ENCODE measurements around the gene SCP2.

Gene SCP2

GRCh38 chr1:52887483-52887882 lies 39.6 kb upstream of the SCP2 start:
- no peaks in the 10 kb centered on the region for H3K27me3 ChIP-seq (ENCODE audit: insufficient read depth, low read length)
- H3K27ac ChIP-seq (ENCODE audit: low read depth, low read length, poor library complexity, severe bottlenecking), result no peak overlapping the region
- H3K36me3 ChIP-seq (ENCODE audit: insufficient read depth, low read length), result peaks cover 26% of the 10 kb centered on the region
- no peaks in the 10 kb centered on the region for H4K20me1 ChIP-seq (ENCODE audit: insufficient read depth, low read length)
- H3K4me3 ChIP-seq (ENCODE audit: low read depth, low read length, poor library complexity, severe bottlenecking), result no peak overlapping the region
- TF ChIP-seq, protein P1, sequence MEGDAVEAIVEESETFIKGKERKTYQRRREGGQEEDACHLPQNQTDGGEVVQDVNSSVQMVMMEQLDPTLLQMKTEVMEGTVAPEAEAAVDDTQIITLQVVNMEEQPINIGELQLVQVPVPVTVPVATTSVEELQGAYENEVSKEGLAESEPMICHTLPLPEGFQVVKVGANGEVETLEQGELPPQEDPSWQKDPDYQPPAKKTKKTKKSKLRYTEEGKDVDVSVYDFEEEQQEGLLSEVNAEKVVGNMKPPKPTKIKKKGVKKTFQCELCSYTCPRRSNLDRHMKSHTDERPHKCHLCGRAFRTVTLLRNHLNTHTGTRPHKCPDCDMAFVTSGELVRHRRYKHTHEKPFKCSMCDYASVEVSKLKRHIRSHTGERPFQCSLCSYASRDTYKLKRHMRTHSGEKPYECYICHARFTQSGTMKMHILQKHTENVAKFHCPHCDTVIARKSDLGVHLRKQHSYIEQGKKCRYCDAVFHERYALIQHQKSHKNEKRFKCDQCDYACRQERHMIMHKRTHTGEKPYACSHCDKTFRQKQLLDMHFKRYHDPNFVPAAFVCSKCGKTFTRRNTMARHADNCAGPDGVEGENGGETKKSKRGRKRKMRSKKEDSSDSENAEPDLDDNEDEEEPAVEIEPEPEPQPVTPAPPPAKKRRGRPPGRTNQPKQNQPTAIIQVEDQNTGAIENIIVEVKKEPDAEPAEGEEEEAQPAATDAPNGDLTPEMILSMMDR (IDR thresholded peaks at IDR 0.05; ENCODE audit: low read length), result no peak
- no peak for TF ChIP-seq EZH2 (IDR thresholded peaks at IDR 0.05; ENCODE audit: borderline replicate concordance, low read length)
- H3K9me3 ChIP-seq (ENCODE audit: low read length), result peaks cover 1% of the 10 kb centered on the region; the same call in 1 of the 2 replicates
- no peak overlapping the region for H2AFZ ChIP-seq (ENCODE audit: low read length)
- no peaks in the 10 kb centered on the region for H3K79me2 ChIP-seq (ENCODE audit: insufficient read depth, low read length)
- no peak overlapping the region for H3K9ac ChIP-seq (ENCODE audit: low read length)
- no peak overlapping the region for H3K4me2 ChIP-seq (ENCODE audit: low read length)
- no peaks in the 10 kb centered on the region for H3K9me2 ChIP-seq (ENCODE audit: low read depth, low read length)
- no peaks in the 10 kb centered on the region for H3K4me1 ChIP-seq (ENCODE audit: insufficient read depth, low read length, severe bottlenecking)
- H3F3A ChIP-seq (ENCODE audit: insufficient read depth, low read length), result no peaks in the 10 kb centered on the region

- Histone ChIP-seq H3K27ac (ENCODE audit: low read depth, low read length, poor library complexity, severe bottlenecking) (no peak overlapping the region), H3K4me1 (ENCODE audit: insufficient read depth, low read length, severe bottlenecking) (no peaks in the 10 kb centered on the region)
- TF ChIP-seq EZH2 (IDR thresholded peaks at IDR 0.05; ENCODE audit: borderline replicate concordance, low read length), result no peak
- TF ChIP-seq, protein P1 (IDR thresholded peaks at IDR 0.05; ENCODE audit: low read length), result no peak
Measured at GRCh38 chr1:52892424-52893215, 34.5 kb upstream of the SCP2 start.

GRCh38 chr1:52899445-52899894 lies 27.6 kb upstream of the SCP2 start:
- Histone ChIP-seq H3K4me2 (ENCODE audit: low read length) (no peak overlapping the region), H3K9me2 (ENCODE audit: low read depth, low read length) (no peaks in the 10 kb centered on the region), H3K4me1 (ENCODE audit: insufficient read depth, low read length, severe bottlenecking) (no peaks in the 10 kb centered on the region), H3K27ac (ENCODE audit: low read depth, low read length, poor library complexity, severe bottlenecking) (no peak overlapping the region), H3K9ac (ENCODE audit: low read length) (no peak overlapping the region), H3F3A (ENCODE audit: insufficient read depth, low read length) (no peaks in the 10 kb centered on the region), H3K79me2 (ENCODE audit: insufficient read depth, low read length) (no peaks in the 10 kb centered on the region), H3K4me3 (ENCODE audit: low read depth, low read length, poor library complexity, severe bottlenecking) (no peak overlapping the region), H3K9me3 (ENCODE audit: low read length) (no peaks in the 10 kb centered on the region), H4K20me1 (ENCODE audit: insufficient read depth, low read length) (no peaks in the 10 kb centered on the region), H3K27me3 (ENCODE audit: insufficient read depth, low read length) (no peaks in the 10 kb centered on the region), H2AFZ (ENCODE audit: low read length) (no peak overlapping the region), H3K36me3 (ENCODE audit: insufficient read depth, low read length) (peaks cover 30% of the 10 kb centered on the region)
- no peak for TF ChIP-seq EZH2 (IDR thresholded peaks at IDR 0.05; ENCODE audit: borderline replicate concordance, low read length)
- TF ChIP-seq, protein P1 (IDR thresholded peaks at IDR 0.05; ENCODE audit: low read length), result no peak

More at GRCh38 chr1:52892424-52893215, 34.5 kb upstream of the SCP2 start:
- Histone ChIP-seq H3K36me3 (ENCODE audit: insufficient read depth, low read length) (peaks cover 56% of the 10 kb centered on the region), H3K27me3 (ENCODE audit: insufficient read depth, low read length) (no peaks in the 10 kb centered on the region), H2AFZ (ENCODE audit: low read length) (no peak overlapping the region), H3K9ac (ENCODE audit: low read length) (no peak overlapping the region), H3K4me3 (ENCODE audit: low read depth, low read length, poor library complexity, severe bottlenecking) (no peak overlapping the region), H3K4me2 (ENCODE audit: low read length) (no peak overlapping the region), H4K20me1 (ENCODE audit: insufficient read depth, low read length) (no peaks in the 10 kb centered on the region), H3F3A (ENCODE audit: insufficient read depth, low read length) (no peaks in the 10 kb centered on the region), H3K79me2 (ENCODE audit: insufficient read depth, low read length) (no peaks in the 10 kb centered on the region), H3K9me2 (ENCODE audit: low read depth, low read length) (no peaks in the 10 kb centered on the region), H3K9me3 (ENCODE audit: low read length) (no peaks in the 10 kb centered on the region)
